ENCODE data around the gene ZNF726.
A peak's percentile ranks its signal among the peaks of the same experiment; 100 is the strongest.
"Not testable (repeated sequence)": the region's sequence is repeated elsewhere in the genome, so short reads cannot be mapped to it uniquely, and the experiment has no call there.

ZNF726 gene

DNA sequence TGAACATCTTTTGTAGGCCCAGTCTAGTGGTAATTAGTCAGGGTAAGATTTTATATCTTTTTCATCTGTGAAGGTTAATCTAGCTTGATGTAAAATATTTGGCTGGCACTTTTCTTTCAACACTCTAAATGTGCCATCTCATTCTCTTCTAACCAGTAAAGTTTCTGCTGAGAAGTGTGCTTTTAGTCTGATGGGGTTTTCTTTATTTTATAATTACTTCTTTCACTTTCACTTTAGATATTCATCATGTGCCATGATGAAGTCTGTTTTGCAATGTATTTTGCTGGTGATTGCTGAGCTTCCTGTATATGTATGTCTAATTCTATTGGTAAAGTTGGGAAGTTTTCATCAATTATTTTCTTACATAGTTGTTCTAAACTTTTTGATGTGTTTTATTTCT is 31.9 kb downstream of the ZNF726 start:
- FAIRE-seq = no peak

GRCh38 chr19:23949611-23950010 is 34.9 kb downstream of the ZNF726 start:
- peak; percentile 99 for FAIRE-seq

DNA sequence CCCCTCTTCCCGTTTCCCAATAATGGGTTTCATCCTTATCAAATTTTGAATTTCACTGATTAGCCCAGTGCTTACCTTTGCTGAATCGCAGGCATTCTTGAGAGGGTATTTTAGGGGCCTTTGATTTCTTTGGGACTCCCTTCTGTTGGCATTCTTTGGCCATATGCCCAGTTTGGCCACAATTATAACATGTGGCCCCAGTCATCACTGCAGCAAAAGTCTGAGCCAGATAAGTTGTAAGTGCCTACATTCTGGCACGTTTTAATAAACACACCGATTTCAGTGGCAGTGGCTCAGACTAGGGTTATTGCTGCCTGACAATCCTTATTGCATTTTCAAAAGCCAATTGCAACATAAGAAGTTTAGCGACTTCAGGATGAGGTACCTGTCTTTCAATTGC is 41.4 kb downstream of the ZNF726 start:
- FAIRE-seq = no peak

DNA sequence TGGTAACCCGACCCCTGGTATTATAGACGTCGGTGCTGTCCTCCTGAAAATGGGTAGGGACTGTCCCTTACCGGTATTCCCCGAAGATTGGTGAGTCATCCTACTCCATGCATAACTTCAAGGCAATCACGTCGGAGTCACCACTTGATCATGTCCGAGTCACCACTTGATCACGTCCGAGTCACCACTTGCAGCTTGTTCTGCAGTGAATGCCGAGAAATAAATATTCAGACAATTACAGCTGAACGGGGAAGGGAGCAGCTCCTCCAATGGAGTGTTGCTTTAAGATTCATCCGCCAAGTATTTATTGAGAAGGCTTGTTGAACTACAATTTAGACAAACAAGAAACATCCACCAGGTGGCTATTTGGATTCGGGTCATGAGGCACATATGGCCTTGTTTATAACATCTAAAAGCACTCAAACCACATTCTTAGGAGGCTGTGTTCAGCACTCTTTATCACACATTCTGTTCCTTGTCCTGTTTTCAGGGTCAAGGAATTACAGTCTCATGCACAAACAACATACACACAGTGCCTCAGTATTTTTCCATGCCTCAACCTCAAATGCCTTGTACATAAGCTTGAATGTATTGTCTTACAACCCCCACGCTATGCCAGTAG is 43.1 kb downstream of the ZNF726 start:
- peak; percentile 98 for FAIRE-seq

- not testable (repeated sequence) for FAIRE-seq
Observed at GRCh38 chr19:23963396-23963795, 48.7 kb downstream of the ZNF726 start.

- not testable (repeated sequence) for FAIRE-seq
Observed at GRCh38 chr19:23963881-23964280, 49.2 kb downstream of the ZNF726 start.

DNA sequence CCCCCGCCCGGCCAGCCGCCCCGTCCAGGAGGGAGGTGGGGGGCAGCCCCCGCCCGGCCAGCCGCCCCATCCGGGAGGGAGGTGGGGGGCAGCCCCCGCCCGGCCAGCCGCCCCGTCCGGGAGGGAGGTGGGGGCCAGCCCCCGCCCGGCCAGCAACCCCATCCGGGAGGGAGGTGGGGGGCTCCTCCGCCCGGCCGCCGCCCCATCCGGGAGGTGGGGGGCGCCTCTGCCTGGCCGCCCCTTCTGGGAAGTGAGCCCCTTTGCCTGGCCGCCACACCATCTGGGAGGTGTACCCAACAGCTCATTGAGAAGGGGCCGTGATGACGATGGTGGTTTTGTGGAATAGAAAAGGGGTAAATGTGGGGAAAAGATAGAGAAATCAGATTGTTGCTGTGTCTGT is 49.6 kb downstream of the ZNF726 start:
- not testable (repeated sequence) for FAIRE-seq

DNA sequence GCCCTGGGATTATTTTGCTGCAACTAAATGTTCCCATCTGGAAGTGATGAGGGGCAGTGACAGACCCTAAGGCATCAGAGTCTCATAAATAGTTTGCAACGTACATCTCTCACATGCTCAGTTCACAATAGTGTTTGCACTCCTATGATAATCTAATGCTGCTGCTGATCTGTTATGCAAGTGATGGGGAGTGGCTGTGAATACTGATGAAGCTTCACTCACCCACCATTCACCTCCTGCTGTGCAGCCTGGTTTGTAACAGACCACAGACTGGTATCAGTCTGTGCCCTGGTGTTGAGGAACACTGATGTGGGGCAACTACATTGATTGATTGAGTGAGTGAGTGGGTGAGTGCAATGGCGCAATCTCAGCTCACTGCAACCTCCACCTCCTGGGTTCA is 54.9 kb downstream of the ZNF726 start:
- FAIRE-seq = no peak

DNA sequence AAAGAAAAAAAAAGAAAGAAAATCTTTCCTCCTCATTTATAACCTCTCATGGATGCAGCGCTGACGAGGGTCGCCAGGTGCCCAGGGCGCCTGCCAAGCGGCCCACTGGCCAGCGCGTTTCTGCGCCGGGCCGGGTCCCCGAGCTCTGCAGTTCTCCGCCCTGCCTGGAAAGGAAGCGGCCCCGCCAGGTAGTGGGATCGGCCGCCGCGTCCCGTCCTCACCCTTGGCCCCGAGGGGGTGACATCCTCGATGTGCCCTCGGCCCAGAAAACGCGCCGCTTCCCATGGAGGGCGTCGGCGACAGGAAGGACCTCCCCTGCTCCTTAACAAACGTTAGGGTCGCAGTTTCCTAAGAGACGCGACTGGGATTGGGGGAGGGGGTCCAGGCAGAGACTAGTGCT is 56.9 kb downstream of the ZNF726 start:
- FAIRE-seq = no peak

DNA sequence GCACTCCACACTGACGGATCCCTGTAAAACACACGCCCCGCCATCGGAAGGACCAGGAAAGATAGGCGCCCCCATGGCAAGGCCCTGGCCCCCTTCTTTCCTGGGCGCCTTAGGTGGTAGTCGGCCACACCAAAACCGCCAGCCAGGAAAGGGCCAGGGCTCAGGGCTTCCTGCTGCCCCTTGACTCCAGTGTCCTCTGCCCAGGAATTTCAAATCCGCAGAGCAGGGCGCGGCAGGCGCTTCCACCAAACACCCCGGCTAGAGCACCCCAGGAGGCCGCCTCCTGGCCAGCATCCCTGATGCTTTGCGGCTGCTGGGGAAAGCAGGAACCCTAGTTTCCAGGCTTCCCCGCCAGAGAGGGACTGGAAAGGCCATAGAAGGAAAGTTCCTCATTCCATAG is 57.5 kb downstream of the ZNF726 start:
- FAIRE-seq = no peak

- no peak for FAIRE-seq
Observed at GRCh38 chr19:23974941-23975340, 60.3 kb downstream of the ZNF726 start.

DNA sequence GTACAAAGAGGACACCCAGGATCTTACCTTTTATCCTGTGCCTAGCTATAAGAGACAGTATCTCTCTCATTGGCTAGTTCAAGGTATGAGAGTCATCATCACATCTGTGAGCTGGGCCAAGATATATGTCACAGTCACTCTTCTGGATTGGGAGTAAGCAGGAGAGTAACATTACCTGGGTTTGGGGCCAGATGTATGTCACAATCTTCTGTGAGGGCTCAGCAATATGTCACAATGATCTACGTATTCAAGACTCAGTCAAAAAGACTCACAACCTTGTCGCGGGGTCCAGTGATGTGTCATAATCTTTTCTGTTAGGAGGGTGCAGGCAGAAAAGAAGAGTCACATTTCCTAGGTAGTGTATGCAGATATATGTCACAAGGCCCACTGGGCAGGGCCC is 61.9 kb downstream of the ZNF726 start:
- not testable (repeated sequence) for FAIRE-seq

- FAIRE-seq = not testable (repeated sequence)
Observed at GRCh38 chr19:23977256-23977655, 62.6 kb downstream of the ZNF726 start.

- FAIRE-seq = no peak
Observed at GRCh38 chr19:23978068-23978467, 63.4 kb downstream of the ZNF726 start.

DNA sequence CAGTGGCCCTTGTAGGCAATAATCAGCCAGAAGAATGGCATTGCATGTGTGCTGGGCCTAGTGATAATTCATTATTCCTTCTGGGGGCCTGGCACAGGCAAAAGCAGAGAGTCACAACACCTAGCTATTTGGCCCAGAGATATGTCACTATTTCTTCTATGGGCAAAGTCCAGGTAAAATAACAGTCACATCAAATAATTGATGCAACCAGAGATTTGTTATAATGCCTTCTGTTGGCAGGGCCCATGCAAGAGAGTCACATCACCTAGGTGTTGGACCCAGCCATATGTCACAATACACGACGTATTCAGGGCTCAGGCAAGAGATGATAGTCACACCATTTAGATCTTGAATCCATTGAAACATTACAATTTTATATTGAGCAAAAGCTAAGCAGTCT is 66.1 kb downstream of the ZNF726 start:
- FAIRE-seq = no peak

DNA sequence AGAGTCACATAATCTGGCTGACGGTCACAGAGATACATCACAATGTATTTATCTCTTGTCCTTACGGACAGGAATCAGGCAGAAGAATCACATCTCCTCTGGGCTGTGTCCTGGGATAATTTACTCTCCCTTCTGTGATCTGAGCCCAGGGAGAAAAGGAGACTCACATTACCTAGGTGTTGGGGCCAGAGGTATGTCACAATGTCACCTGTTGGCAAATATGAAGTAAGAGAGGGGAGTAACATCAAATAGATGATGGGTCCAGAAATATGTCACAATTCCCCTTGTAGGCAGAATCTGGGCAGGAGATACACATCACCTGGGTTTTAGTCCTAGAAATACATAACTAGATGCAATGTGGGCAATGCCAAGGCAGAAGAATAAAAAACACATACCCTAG is 67.2 kb downstream of the ZNF726 start:
- FAIRE-seq = no peak

GRCh38 chr19:23983406-23983805 is 68.7 kb downstream of the ZNF726 start:
- no peak for FAIRE-seq
